OCI-LY7 (cell line): ENCODE results near the gene GGTLC1.

Experiments used
- EZH2phosphoT487 ChIP-seq: fragments of 200-600 bp; sonication (generic); IDR thresholded peaks from 2 replicates; pipeline ENCODE4 v1.6.1; 2018; ENCODE audit warnings: low read depth, borderline replicate concordance, mild to moderate bottlenecking, mixed run types, antibody characterized with exemption, low read length, moderate library complexity, mixed read lengths
- TF ChIP-seq, protein P1 (sequence below): fragments of 200-600 bp; sonication (generic); conservative IDR thresholded peaks from 2 replicates; pipeline ENCODE4 v1.5.1; 2014; ENCODE audit warnings: mild to moderate bottlenecking, antibody characterized with exemption, low read length, moderate library complexity, mixed read lengths

GRCh38 chr20:24004471-24004870 lies 15.9 kb upstream of the GGTLC1 start:
- TF ChIP-seq, protein P1, sequence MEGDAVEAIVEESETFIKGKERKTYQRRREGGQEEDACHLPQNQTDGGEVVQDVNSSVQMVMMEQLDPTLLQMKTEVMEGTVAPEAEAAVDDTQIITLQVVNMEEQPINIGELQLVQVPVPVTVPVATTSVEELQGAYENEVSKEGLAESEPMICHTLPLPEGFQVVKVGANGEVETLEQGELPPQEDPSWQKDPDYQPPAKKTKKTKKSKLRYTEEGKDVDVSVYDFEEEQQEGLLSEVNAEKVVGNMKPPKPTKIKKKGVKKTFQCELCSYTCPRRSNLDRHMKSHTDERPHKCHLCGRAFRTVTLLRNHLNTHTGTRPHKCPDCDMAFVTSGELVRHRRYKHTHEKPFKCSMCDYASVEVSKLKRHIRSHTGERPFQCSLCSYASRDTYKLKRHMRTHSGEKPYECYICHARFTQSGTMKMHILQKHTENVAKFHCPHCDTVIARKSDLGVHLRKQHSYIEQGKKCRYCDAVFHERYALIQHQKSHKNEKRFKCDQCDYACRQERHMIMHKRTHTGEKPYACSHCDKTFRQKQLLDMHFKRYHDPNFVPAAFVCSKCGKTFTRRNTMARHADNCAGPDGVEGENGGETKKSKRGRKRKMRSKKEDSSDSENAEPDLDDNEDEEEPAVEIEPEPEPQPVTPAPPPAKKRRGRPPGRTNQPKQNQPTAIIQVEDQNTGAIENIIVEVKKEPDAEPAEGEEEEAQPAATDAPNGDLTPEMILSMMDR: no peak
- no peak for TF ChIP-seq EZH2phosphoT487
